Measurements from ENCODE around the gene ARHGEF7. TPM values are rescaled to one million over a fixed set of nuclear protein-coding genes. Genes with fewer than 3 reads are reported as not detected.

ARHGEF7 gene
- total RNA-seq, 2 donors from 2014 or later: 57.9 to 97.3 TPM

GRCh38 chr13:111265701-111266035 is 150.6 kb downstream of the ARHGEF7 start:
- WGBS: 83% methylated on average over 7 of the region's 7 CpGs
- intact Hi-C loops (cut with DNase I): no loop called here
- no peaks in the 10 kb centered on the region for H3K27me3 ChIP-seq (replicated peaks; ENCODE audit: insufficient read depth)
- no peaks in the 10 kb centered on the region for H3K36me3 ChIP-seq
- no peak overlapping the region for H3K27ac ChIP-seq
- DNase-seq (ENCODE audit: low spot score): no peak
- TF ChIP-seq POLR2AphosphoS5 (IDR thresholded peaks at IDR 0.05): no peak
- no peak for TF ChIP-seq CTCF (IDR thresholded peaks at IDR 0.05)
- H3K9me3 ChIP-seq: no peaks in the 10 kb centered on the region
- peaks cover 7% of the 10 kb centered on the region for H3K4me1 ChIP-seq (replicated peaks)
- no peak overlapping the region for H3K4me3 ChIP-seq

GRCh38 chr13:111267205-111267604 is 152.1 kb downstream of the ARHGEF7 start:
- H3K27ac ChIP-seq: no peak overlapping the region
- no peak overlapping the region for H3K4me3 ChIP-seq
- no peak for DNase-seq (ENCODE audit: low spot score)
- intact Hi-C loops (cut with DNase I): no loop called here
- no peaks in the 10 kb centered on the region for H3K36me3 ChIP-seq
- WGBS: 89% methylated on average over 5 of the region's 5 CpGs
- TF ChIP-seq POLR2A (IDR thresholded peaks at IDR 0.05) (no peak), POLR2AphosphoS5 (IDR thresholded peaks at IDR 0.05) (no peak), CTCF (IDR thresholded peaks at IDR 0.05) (no peak)
- peaks cover 16% of the 10 kb centered on the region for H3K4me1 ChIP-seq (replicated peaks)
- no peaks in the 10 kb centered on the region for H3K27me3 ChIP-seq (replicated peaks; ENCODE audit: insufficient read depth)
- H3K9me3 ChIP-seq: no peaks in the 10 kb centered on the region

- intact Hi-C loops (cut with DNase I): no loop called here
- Histone ChIP-seq H3K9me3 (no peaks in the 10 kb centered on the region), H3K4me3 (no peak overlapping the region), H3K27ac (peak overlapping the region in 1 of 2 donors; percentile 76), H3K27me3 (replicated peaks; ENCODE audit: insufficient read depth) (no peaks in the 10 kb centered on the region), H3K4me1 (replicated peaks) (peaks cover 19% of the 10 kb centered on the region), H3K36me3 (no peaks in the 10 kb centered on the region)
- 58% methylated on average over 2 of the region's 2 CpGs for WGBS
- TF ChIP-seq POLR2AphosphoS5 (IDR thresholded peaks at IDR 0.05) (no peak), CTCF (IDR thresholded peaks at IDR 0.05) (no peak), POLR2A (IDR thresholded peaks at IDR 0.05) (no peak)
- DNase-seq (ENCODE audit: low spot score): no peak
Observed at GRCh38 chr13:111267784-111268183, 152.7 kb downstream of the ARHGEF7 start.

- 59% methylated on average over 10 of the region's 10 CpGs for WGBS
- Histone ChIP-seq H3K9me3 (no peaks in the 10 kb centered on the region), H3K4me3 (no peak overlapping the region), H3K4me1 (replicated peaks) (peaks cover 19% of the 10 kb centered on the region), H3K27ac (peak overlapping the region; percentile 45 to 76), H3K36me3 (no peaks in the 10 kb centered on the region), H3K27me3 (replicated peaks; ENCODE audit: insufficient read depth) (no peaks in the 10 kb centered on the region)
- no peak for TF ChIP-seq POLR2A (IDR thresholded peaks at IDR 0.05)
- TF ChIP-seq CTCF (IDR thresholded peaks at IDR 0.05): no peak
- TF ChIP-seq POLR2AphosphoS5 (IDR thresholded peaks at IDR 0.05): no peak
- intact Hi-C loops (cut with DNase I): no loop called here
- DNase-seq (ENCODE audit: low spot score): no peak
Observed at GRCh38 chr13:111269508-111269907, 154.4 kb downstream of the ARHGEF7 start.

GRCh38 chr13:111270126-111270525 is 155.0 kb downstream of the ARHGEF7 start:
- 10% methylated on average over 5 of the region's 5 CpGs for WGBS
- Histone ChIP-seq H3K27ac (peak overlapping the region; percentile 45 to 76), H3K4me3 (peak overlapping the region in 1 of 2 donors; percentile 1), H3K4me1 (replicated peaks) (peaks cover 19% of the 10 kb centered on the region), H3K9me3 (no peaks in the 10 kb centered on the region), H3K36me3 (no peaks in the 10 kb centered on the region), H3K27me3 (replicated peaks; ENCODE audit: insufficient read depth) (no peaks in the 10 kb centered on the region)
- intact Hi-C loops (cut with DNase I): no loop called here
- DNase-seq (ENCODE audit: low spot score): no peak
- no peak for TF ChIP-seq POLR2A (IDR thresholded peaks at IDR 0.05)
- peak; percentile 17 for TF ChIP-seq POLR2AphosphoS5 (IDR thresholded peaks at IDR 0.05)
